Mesendoderm (in vitro differentiated cells): Measurements from ENCODE around the gene INAFM2.
A peak's percentile ranks its signal among the peaks of the same experiment; 100 is the strongest.

ENCODE experiments used
- DNase-seq: peaks from one replicate; pipeline ENCODE4 v3.0.0; 2013
- H2AK5ac ChIP-seq: 2 replicates; pipeline ENCODE4 v1.6.1; 2013; ENCODE audit warnings: low read length, inconsistent platforms
- H2BK120ac ChIP-seq: 2 replicates; pipeline ENCODE4 v1.6.1; 2013; ENCODE audit warnings: low read depth, mild to moderate bottlenecking, low read length, moderate library complexity, mixed read lengths
- H2BK15ac ChIP-seq: replicated peaks from 2 replicates; pipeline ENCODE4 v1.6.1; 2013; ENCODE audit warnings: low read depth, mild to moderate bottlenecking, moderate library complexity
- H2BK5ac ChIP-seq: 2 replicates; pipeline ENCODE4 v1.6.1; 2013; ENCODE audit warnings: low read length, inconsistent platforms
- H3K18ac ChIP-seq: 2 replicates; pipeline ENCODE4 v1.6.1; 2013; ENCODE audit warnings: mild to moderate bottlenecking, low read length, mixed read lengths
- H3K23ac ChIP-seq: one replicate; pipeline ENCODE4 v1.6.1; 2013; ENCODE audit warnings: low read length
- H3K27ac ChIP-seq: 2 replicates; pipeline ENCODE4 v1.5.1; 2013; ENCODE audit warnings: low read depth, mild to moderate bottlenecking, inconsistent platforms, low read length, moderate library complexity
- H3K27me3 ChIP-seq: 2 replicates; pipeline ENCODE4 v1.6.1; 2013; ENCODE audit warnings: low read length, control low read depth, mild to moderate bottlenecking, inconsistent platforms; ENCODE audit not compliant: insufficient read depth, poor library complexity
- H3K36me3 ChIP-seq: 2 replicates; pipeline ENCODE4 v1.6.1; 2013; ENCODE audit warnings: low read length, inconsistent platforms; ENCODE audit not compliant: control insufficient read depth, insufficient read depth
- H3K4ac ChIP-seq: one replicate; pipeline ENCODE4 v1.6.1; 2013; ENCODE audit warnings: low read depth, mild to moderate bottlenecking, low read length, moderate library complexity
- H3K4me1 ChIP-seq: 2 replicates; pipeline ENCODE4 v1.6.1; 2013; ENCODE audit warnings: low read depth, low read length, inconsistent platforms; ENCODE audit not compliant: control insufficient read depth
- H3K4me2 ChIP-seq: 2 replicates; pipeline ENCODE4 v1.6.1; 2013; ENCODE audit warnings: low read length
- H3K4me3 ChIP-seq: 2 replicates; pipeline ENCODE4 v1.5.1; 2013; ENCODE audit warnings: mild to moderate bottlenecking, low read length
- H3K56ac ChIP-seq: one replicate; pipeline ENCODE4 v1.6.1; 2013; ENCODE audit warnings: low read length
- H3K79me1 ChIP-seq: 2 replicates; pipeline ENCODE4 v1.6.1; 2013; ENCODE audit warnings: low read length, inconsistent platforms
- H3K79me2 ChIP-seq: 2 replicates; pipeline ENCODE4 v1.6.1; 2013; ENCODE audit warnings: mild to moderate bottlenecking, low read length; ENCODE audit not compliant: control insufficient read depth, insufficient read depth
- H3K9ac ChIP-seq: 2 replicates; pipeline ENCODE4 v1.6.1; 2013; ENCODE audit warnings: low read length, inconsistent platforms
- H4K5ac ChIP-seq: one replicate; pipeline ENCODE4 v1.6.1; 2013; ENCODE audit warnings: low read length
- H4K8ac ChIP-seq: one replicate; pipeline ENCODE4 v1.6.1; 2013; ENCODE audit warnings: low read depth, mild to moderate bottlenecking, control low read depth, low read length, moderate library complexity
- WGBS: extraction: QIAGEN DNeasy Blood & Tissue Kit; methylation state at CpG from one replicate; pipeline ENCODE4 v1.1.7; 2013; ENCODE audit warnings: low lambda C conversion rate, missing lambda C conversion rate; ENCODE audit not compliant: insufficient coverage; ENCODE audit errors: extremely low coverage; 5-methylcytosine and 5-hydroxymethylcytosine counted together

Gene INAFM2

DNA sequence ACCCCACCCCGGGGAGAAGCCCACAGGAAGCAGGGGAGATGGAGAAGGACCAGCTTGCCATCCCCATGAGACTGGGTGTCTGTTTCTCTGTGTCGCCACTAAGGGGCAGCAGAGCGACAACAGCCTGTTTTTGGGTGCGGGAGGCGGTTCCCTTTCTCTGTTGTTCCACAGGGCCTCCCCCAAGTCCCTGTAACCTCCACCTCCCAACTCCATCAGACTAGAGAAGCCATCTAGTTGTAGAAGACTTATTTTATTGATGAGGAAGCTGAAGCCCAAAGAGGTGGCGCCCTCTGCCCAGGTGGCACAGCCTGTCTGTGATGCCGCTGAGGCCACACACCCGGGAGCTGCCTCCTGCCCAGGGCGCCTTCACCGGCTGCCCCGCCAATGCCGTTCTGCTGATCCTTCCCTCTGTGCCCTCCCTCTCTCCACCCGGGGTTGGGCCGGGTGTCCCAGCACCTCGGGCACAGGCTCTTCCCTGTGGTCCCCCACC, 21.2 kb downstream of the INAFM2 start:
- no CpG with 5 or more reads among the region's 15 CpGs for WGBS
- H3K4me1 ChIP-seq, result no peaks in the 10 kb centered on the region
- no peaks in the 10 kb centered on the region for H3K27me3 ChIP-seq
- no peak overlapping the region for H3K9ac ChIP-seq
- no peak overlapping the region for H3K18ac ChIP-seq
- H2AK5ac ChIP-seq, result no peak overlapping the region
- no peaks in the 10 kb centered on the region for H3K79me1 ChIP-seq
- no peak overlapping the region for H3K4me2 ChIP-seq
- no peak overlapping the region for H3K23ac ChIP-seq
- H4K8ac ChIP-seq, result no peak overlapping the region
- no peak overlapping the region for H3K27ac ChIP-seq
- H2BK120ac ChIP-seq, result no peak overlapping the region
- peak; percentile 60 for DNase-seq
- H2BK15ac ChIP-seq, result no peak overlapping the region
- H3K36me3 ChIP-seq, result no peaks in the 10 kb centered on the region
- no peak overlapping the region for H4K5ac ChIP-seq
- H3K4ac ChIP-seq, result no peak overlapping the region
- no peak overlapping the region for H2BK5ac ChIP-seq
- no peaks in the 10 kb centered on the region for H3K79me2 ChIP-seq
- no peak overlapping the region for H3K56ac ChIP-seq
- no peak overlapping the region for H3K4me3 ChIP-seq

DNA sequence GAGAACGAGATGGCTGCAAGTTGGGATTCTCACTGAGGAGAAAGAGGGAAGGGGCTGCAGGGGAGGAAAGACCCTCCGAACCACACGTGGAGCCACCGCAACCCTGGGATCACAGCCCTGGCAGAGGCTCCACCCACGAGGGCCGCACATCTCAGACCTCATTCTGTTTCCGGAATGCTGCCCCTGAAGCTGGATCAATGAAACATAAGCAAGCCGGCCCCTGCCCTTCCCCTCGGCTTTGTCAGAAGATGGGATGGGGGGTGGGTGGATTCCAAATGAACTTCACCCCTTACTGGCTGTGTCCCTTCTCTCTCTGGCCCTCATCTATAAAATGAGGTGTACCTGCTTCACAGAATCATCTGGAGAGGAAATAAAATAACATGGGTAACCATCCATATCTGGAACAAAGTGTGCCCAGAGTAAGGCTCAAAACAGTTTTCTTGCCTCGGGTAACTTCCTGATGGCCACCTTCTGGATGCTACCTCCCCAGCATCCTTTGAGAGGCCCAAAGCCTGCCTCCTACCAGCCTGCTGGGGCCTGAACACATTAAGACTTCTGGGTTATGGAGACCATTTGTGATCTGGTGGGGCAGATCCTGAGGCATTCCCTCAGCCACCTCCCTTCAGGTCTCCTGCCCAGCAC, 21.9 kb downstream of the INAFM2 start:
- H2BK5ac ChIP-seq, result no peak overlapping the region
- no peak overlapping the region for H3K56ac ChIP-seq
- no peak overlapping the region for H3K23ac ChIP-seq
- H4K8ac ChIP-seq, result no peak overlapping the region
- no peaks in the 10 kb centered on the region for H3K36me3 ChIP-seq
- H3K4ac ChIP-seq, result no peak overlapping the region
- no peak overlapping the region for H3K27ac ChIP-seq
- H3K18ac ChIP-seq, result no peak overlapping the region
- H4K5ac ChIP-seq, result no peak overlapping the region
- no peak overlapping the region for H2AK5ac ChIP-seq
- H3K9ac ChIP-seq, result no peak overlapping the region
- H3K4me3 ChIP-seq, result no peak overlapping the region
- no peaks in the 10 kb centered on the region for H3K4me1 ChIP-seq
- H3K27me3 ChIP-seq, result no peaks in the 10 kb centered on the region
- no peak overlapping the region for H2BK15ac ChIP-seq
- no peaks in the 10 kb centered on the region for H3K79me1 ChIP-seq
- no peak overlapping the region for H2BK120ac ChIP-seq
- DNase-seq, result no peak
- no CpG with 5 or more reads among the region's 10 CpGs for WGBS
- H3K4me2 ChIP-seq, result no peak overlapping the region
- no peaks in the 10 kb centered on the region for H3K79me2 ChIP-seq

DNA sequence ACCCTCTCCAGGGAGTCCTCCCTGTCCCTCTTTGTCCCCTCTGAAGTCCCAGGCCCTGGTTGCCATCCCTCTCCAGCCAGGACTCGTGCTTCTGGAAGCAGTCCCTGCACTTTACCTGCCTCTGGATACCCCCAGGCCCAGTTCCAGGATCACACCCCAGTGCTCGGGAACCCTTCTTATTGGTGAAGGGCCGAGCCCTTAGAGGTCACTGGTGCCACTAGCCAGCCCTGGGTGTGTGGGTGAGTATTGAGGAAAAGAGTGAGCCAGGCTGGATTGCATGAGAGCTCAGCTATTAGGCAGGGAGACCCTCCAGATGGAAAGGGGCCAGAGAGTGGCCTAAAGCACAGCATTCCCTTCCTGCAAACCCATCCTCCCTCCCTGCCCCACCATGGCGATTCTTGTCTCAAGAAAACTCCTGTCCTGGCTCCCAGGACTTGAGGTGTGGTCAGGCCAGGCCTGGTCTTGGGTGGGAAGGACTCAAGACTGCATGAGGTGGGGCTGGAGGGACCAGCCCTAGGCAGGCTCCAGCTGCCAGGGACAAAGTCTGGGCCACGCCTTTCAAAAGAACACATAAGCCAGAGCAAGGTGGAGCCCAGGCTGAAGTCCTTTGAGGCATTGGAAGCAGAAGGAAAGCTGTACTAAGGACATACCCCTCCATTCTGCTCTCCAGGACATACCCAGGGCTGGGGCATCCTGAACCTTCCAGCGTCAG, 22.5 kb downstream of the INAFM2 start:
- H2AK5ac ChIP-seq, result no peak overlapping the region
- H3K79me2 ChIP-seq, result no peaks in the 10 kb centered on the region
- no peak overlapping the region for H2BK5ac ChIP-seq
- WGBS, result no CpG with 5 or more reads among the region's 6 CpGs
- H3K4me3 ChIP-seq, result no peak overlapping the region
- no peak overlapping the region for H3K56ac ChIP-seq
- no peak overlapping the region for H2BK15ac ChIP-seq
- no peak overlapping the region for H4K5ac ChIP-seq
- no peak overlapping the region for H3K27ac ChIP-seq
- no peak overlapping the region for H3K23ac ChIP-seq
- no peaks in the 10 kb centered on the region for H3K79me1 ChIP-seq
- no peaks in the 10 kb centered on the region for H3K4me1 ChIP-seq
- H2BK120ac ChIP-seq, result no peak overlapping the region
- no peak overlapping the region for H4K8ac ChIP-seq
- no peaks in the 10 kb centered on the region for H3K36me3 ChIP-seq
- H3K27me3 ChIP-seq, result no peaks in the 10 kb centered on the region
- H3K4me2 ChIP-seq, result no peak overlapping the region
- no peak overlapping the region for H3K18ac ChIP-seq
- DNase-seq, result no peak
- H3K4ac ChIP-seq, result no peak overlapping the region
- H3K9ac ChIP-seq, result no peak overlapping the region

DNA sequence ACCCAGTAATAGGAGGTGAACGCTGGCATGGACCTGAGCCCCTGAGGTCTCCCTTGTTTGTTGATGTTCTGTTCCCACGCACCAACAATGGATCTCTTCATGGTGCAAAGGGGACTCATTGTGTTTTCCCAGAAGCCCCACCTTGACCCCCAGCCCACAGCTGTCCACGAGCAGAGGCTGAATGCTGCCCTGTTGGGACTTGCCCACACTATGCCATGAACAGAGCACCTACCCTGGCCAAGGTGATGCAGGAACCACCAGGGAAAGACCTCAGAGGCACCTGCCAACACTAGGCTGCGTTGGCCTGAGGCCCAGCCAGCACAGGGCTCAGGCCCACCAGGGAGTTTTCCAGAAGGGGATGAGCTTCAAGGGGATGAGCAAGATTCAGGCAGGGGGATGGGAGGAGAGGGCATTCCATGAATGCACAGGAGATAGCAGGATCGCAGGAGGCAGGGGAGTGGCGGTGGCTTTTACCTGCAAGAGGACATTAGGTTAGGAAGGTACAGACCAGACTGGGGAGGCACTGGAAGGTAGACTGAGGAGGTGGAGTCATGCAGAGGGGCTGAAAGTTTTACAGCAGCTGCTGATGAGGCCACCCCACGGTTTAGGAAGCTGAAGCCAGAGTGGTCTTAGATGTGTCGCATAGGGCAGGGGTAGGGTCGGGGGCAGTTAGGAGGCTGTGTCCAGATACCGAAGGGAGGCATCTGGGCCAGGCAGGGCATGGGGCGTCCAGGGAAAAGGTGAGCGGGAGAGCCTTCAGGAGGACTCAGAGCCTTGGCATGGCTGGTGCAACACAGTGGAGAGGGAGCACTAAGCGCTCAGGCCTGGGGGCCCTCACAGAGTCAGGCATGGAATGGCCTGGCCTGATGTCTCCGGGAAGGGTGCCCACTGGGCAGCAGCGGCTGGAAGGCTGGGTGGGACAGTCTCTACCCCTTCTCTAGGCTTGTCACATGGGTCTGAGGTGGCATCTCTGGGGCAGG, 23.4 kb downstream of the INAFM2 start:
- Histone ChIP-seq H3K27ac (no peak overlapping the region), H3K79me1 (no peaks in the 10 kb centered on the region), H3K4ac (no peak overlapping the region), H3K4me2 (no peak overlapping the region), H3K36me3 (no peaks in the 10 kb centered on the region), H3K9ac (no peak overlapping the region), H3K23ac (peak overlapping the region; percentile 45), H3K18ac (no peak overlapping the region), H2AK5ac (no peak overlapping the region), H2BK5ac (no peak overlapping the region), H3K4me3 (no peak overlapping the region), H2BK120ac (no peak overlapping the region), H3K27me3 (no peaks in the 10 kb centered on the region), H3K79me2 (no peaks in the 10 kb centered on the region), H4K5ac (no peak overlapping the region), H3K56ac (peak overlapping the region; percentile 34), H4K8ac (no peak overlapping the region), H2BK15ac (no peak overlapping the region), H3K4me1 (no peaks in the 10 kb centered on the region)
- no peak for DNase-seq
- WGBS, result no CpG with 5 or more reads among the region's 15 CpGs

DNA sequence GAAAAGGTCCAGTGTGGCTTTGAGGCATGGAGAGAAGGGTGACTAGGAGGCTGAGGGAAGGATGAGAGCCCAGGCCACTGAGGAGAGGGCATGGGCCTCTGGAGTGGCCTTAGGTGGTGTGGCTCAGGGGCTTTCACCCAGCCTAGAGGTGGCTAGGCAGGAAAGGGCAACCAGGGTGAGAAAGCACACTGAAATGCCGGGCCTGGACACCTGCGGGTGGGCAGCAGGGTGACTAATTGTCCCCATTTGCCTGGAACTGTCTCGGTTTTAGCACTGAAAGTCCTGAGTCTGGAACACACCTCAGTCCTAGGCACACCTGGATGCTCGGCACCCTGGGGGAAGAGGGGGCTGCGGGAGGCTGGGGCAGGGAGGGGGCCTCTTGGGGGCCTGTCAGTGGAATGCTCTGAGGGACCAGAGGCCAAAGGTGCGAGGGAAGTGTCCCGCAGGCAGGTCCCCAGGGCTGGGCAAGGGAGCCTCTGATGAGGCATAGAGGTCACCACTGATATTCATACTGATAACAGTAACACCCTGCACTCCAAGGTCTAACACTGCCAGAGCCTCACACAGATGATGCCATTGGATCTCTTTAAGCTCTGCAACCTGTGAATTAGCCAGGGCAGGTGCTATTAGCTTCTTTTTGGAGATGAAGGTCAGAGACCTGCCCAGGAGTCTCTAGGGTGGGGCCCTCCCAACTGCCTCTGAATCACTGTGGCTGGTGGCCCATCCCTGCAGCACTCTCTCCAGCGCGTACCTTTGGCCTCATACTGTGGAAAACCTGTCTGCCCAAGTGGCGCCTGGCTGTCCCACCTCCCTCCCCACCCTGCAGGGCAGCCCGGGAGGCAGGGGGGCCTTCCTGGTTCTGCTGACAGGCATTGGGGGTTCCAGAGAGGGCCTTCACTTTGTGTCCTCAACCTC, 24.3 kb downstream of the INAFM2 start:
- Histone ChIP-seq H3K36me3 (no peaks in the 10 kb centered on the region), H4K5ac (no peak overlapping the region), H3K4me2 (no peak overlapping the region)

More for the DNA sequence above, 24.3 kb downstream of the INAFM2 start:
- no peak overlapping the region for H3K4me3 ChIP-seq
- H2BK5ac ChIP-seq, result no peak overlapping the region
- no peaks in the 10 kb centered on the region for H3K79me2 ChIP-seq
- no peak overlapping the region for H2BK15ac ChIP-seq
- H3K4ac ChIP-seq, result no peak overlapping the region
- H3K23ac ChIP-seq, result no peak overlapping the region
- no peak overlapping the region for H2AK5ac ChIP-seq
- H3K9ac ChIP-seq, result no peak overlapping the region
- DNase-seq, result no peak
- peak overlapping the region; percentile 34 for H3K56ac ChIP-seq
- no peaks in the 10 kb centered on the region for H3K79me1 ChIP-seq
- H3K27ac ChIP-seq, result no peak overlapping the region
- no CpG with 5 or more reads among the region's 11 CpGs for WGBS
- no peak overlapping the region for H4K8ac ChIP-seq
- H3K4me1 ChIP-seq, result no peaks in the 10 kb centered on the region
- no peaks in the 10 kb centered on the region for H3K27me3 ChIP-seq
- H2BK120ac ChIP-seq, result no peak overlapping the region
- no peak overlapping the region for H3K18ac ChIP-seq
